HL-60 (cell line): ENCODE results near the gene ZNF248.

Experiments
- CTCF ChIP-seq: IDR thresholded peaks from one replicate; pipeline ENCODE4 v1.5.1; 2011; ENCODE audit warnings: low read length, control low read depth, inconsistent platforms; ENCODE audit not compliant: insufficient read depth
- GABPA ChIP-seq: IDR thresholded peaks from 2 replicates; pipeline ENCODE4 v1.6.1; 2012; ENCODE audit warnings: low read depth
- POLR2AphosphoS5 ChIP-seq: IDR thresholded peaks from 2 replicates; pipeline ENCODE4 v1.6.1; 2012; ENCODE audit warnings: low read depth
- REST ChIP-seq: IDR thresholded peaks from 2 replicates; pipeline ENCODE4 v1.6.1; 2012; ENCODE audit warnings: low read depth; ENCODE audit not compliant: insufficient replicate concordance

- no peak for TF ChIP-seq CTCF
- no peak for TF ChIP-seq GABPA
- no peak for TF ChIP-seq REST
- TF ChIP-seq POLR2AphosphoS5: no peak
These were observed 49.0 kb upstream of the ZNF248 start for GRCh38 chr10:37906382-37906781.
